Neural crest cell (in vitro differentiated cells): ENCODE measurements around the gene ASTN2. TPM values are rescaled to one million over a fixed set of nuclear protein-coding genes. Genes with fewer than 3 reads are reported as not detected.

Experiments used
- DNase-seq: peaks from one replicate; pipeline ENCODE4 v3.0.0; 2021; ENCODE audit warnings: low read depth, mixed read lengths, low spot score
- H3K27ac Mint-ChIP-seq: one replicate; pipeline ENCODE4 v1.8.0; 2021; ENCODE audit warnings: mild to moderate bottlenecking, mixed read lengths; ENCODE audit not compliant: unreplicated experiment
- H3K27me3 Mint-ChIP-seq: 2 replicates; pipeline ENCODE4 v1.8.0; 2021; ENCODE audit warnings: low read depth, mild to moderate bottlenecking, mixed read lengths
- H3K36me3 Mint-ChIP-seq: 2 replicates; pipeline ENCODE4 v1.8.0; 2021; ENCODE audit warnings: low read depth, mild to moderate bottlenecking, mixed read lengths
- H3K4me1 Mint-ChIP-seq: 2 replicates; pipeline ENCODE4 v1.8.0; 2021; ENCODE audit warnings: mixed read lengths
- H3K4me3 Mint-ChIP-seq: one replicate; pipeline ENCODE4 v1.8.0; 2021; ENCODE audit warnings: mild to moderate bottlenecking, mixed read lengths
- H3K9me3 Mint-ChIP-seq: 2 replicates; pipeline ENCODE4 v1.8.0; 2021; ENCODE audit warnings: mixed read lengths
- CTCF ChIP-seq: fragments of 200-600 bp; sonication (generic); conservative IDR thresholded peaks from 2 replicates; pipeline ENCODE4 v1.5.0; 2021; ENCODE audit warnings: antibody characterized with exemption, mild to moderate bottlenecking
- total RNA-seq: library from RNA; stranded (reverse); gene quantifications from 2 replicates; pipeline ENCODE4 v1.2.1, GENCODE V29; 2021

The ASTN2 gene
- total RNA-seq, 1 donor from 2014 or later: 7.3 TPM

DNA sequence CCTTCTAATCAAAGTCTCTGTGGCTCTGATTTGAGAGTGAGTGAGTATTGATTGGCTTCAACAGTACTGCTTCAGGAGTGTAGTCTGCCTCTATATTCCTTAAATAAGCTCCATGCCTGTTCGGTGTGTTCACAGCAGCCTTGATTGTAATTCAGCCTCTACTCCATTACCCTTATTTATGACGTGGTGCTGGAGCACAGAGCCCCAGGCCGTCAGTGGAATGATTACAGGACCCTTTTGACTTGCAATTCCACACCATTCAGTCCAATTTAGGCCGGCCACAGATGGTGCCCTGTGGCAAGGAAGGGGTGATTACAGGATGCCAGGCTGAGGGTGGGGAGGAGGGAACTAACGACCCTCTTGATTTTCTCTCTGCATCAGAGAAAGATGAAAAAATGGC, 110.3 kb downstream of the ASTN2 start:
- Mint-ChIP-seq H3K4me1 (no peaks in the 10 kb centered on the region), H3K9me3 (no peaks in the 10 kb centered on the region), H3K27ac (no peak overlapping the region), H3K4me3 (no peak overlapping the region), H3K27me3 (peaks cover 21% of the 10 kb centered on the region), H3K36me3 (no peaks in the 10 kb centered on the region)
- no peak for DNase-seq
- no peak for TF ChIP-seq CTCF

DNA sequence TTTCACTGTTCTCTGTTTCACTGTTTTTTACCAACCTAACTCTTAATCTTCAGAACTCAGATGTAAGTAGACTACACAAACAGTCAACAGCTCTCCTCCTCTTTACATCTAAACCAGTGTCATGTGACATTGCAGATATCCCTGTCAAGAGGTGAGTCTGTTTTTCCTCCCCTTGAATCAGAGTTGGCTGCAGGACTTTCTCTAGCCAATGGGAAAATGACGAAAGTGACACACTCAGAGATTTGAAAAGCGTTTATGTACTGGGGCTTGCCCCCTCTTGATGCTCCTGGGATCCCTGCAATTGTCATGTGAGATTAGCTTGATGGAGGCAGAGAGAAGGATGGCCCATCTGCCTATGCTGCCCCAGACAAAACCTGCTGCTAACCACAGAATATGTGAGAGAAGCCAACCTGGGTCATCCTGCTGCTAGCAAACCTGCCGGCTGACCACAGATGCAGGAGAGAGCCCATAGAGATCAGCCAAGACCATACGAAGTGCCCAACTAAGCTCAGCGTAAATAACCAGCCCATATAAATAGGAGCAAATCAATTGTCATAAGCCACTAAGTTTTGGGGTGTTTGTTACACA, 111.1 kb downstream of the ASTN2 start:
- Mint-ChIP-seq H3K36me3 (no peaks in the 10 kb centered on the region), H3K4me3 (no peak overlapping the region), H3K27ac (no peak overlapping the region), H3K4me1 (no peaks in the 10 kb centered on the region), H3K9me3 (no peaks in the 10 kb centered on the region), H3K27me3 (peaks cover 21% of the 10 kb centered on the region)
- TF ChIP-seq CTCF: no peak
- DNase-seq: no peak

- H3K27me3 Mint-ChIP-seq: peaks cover 21% of the 10 kb centered on the region
- no peak for TF ChIP-seq CTCF
- DNase-seq: no peak
- H3K4me3 Mint-ChIP-seq: no peak overlapping the region
- H3K27ac Mint-ChIP-seq: no peak overlapping the region
- H3K36me3 Mint-ChIP-seq: no peaks in the 10 kb centered on the region
- no peaks in the 10 kb centered on the region for H3K9me3 Mint-ChIP-seq
- H3K4me1 Mint-ChIP-seq: no peaks in the 10 kb centered on the region
Observed at GRCh38 chr9:117302487-117302886, 112.4 kb downstream of the ASTN2 start.

- Mint-ChIP-seq H3K27ac (no peak overlapping the region), H3K9me3 (no peaks in the 10 kb centered on the region), H3K27me3 (peaks cover 18% of the 10 kb centered on the region), H3K4me3 (no peak overlapping the region), H3K4me1 (no peaks in the 10 kb centered on the region), H3K36me3 (no peaks in the 10 kb centered on the region)
- DNase-seq: no peak
- TF ChIP-seq CTCF: no peak
Observed at GRCh38 chr9:117300371-117301110, 114.3 kb downstream of the ASTN2 start.

GRCh38 chr9:117296453-117296852, 118.4 kb downstream of the ASTN2 start:
- Mint-ChIP-seq H3K9me3 (no peaks in the 10 kb centered on the region), H3K36me3 (no peaks in the 10 kb centered on the region), H3K4me1 (no peaks in the 10 kb centered on the region), H3K27me3 (peaks cover 9% of the 10 kb centered on the region), H3K27ac (no peak overlapping the region), H3K4me3 (no peak overlapping the region)
- TF ChIP-seq CTCF: no peak
- DNase-seq: no peak
